GM23248 (cell line): ENCODE measurements around the gene FILIP1L. TPM values are rescaled to one million over a fixed set of nuclear protein-coding genes. Genes with fewer than 3 reads are reported as not detected.
A peak's percentile ranks its signal among the peaks of the same experiment; 100 is the strongest.

Experiments
- DNase-seq: peaks from one replicate; pipeline ENCODE4 v3.0.0-alpha.2; 2015
- H2AFZ ChIP-seq: fragments of 200-600 bp; sonication (generic); 2 replicates; pipeline ENCODE4 v1.6.1; 2016; ENCODE audit warnings: antibody characterized with exemption
- H3F3A ChIP-seq: fragments of 200-600 bp; sonication (generic); 2 replicates; pipeline ENCODE4 v1.6.1; 2016; ENCODE audit warnings: mild to moderate bottlenecking, antibody characterized with exemption, mixed run types; ENCODE audit not compliant: insufficient read depth
- H3K27ac ChIP-seq: fragments of 200-600 bp; sonication (generic); 2 replicates; pipeline ENCODE4 v1.5.1; 2016; ENCODE audit warnings: mild to moderate bottlenecking
- H3K27me3 ChIP-seq: fragments of 200-600 bp; sonication (generic); replicated peaks from 2 replicates; pipeline ENCODE4 v1.6.1; 2016; ENCODE audit warnings: mild to moderate bottlenecking; ENCODE audit not compliant: insufficient read depth
- H3K36me3 ChIP-seq: fragments of 200-600 bp; sonication (generic); 2 replicates; pipeline ENCODE4 v1.6.1; 2016; ENCODE audit warnings: low read depth, mild to moderate bottlenecking
- H3K4me1 ChIP-seq: fragments of 200-600 bp; sonication (generic); 2 replicates; pipeline ENCODE4 v1.6.1; 2016; ENCODE audit warnings: mild to moderate bottlenecking; ENCODE audit not compliant: insufficient read depth
- H3K4me2 ChIP-seq: fragments of 200-600 bp; sonication (generic); one replicate; pipeline ENCODE4 v1.6.1; 2016; ENCODE audit warnings: mild to moderate bottlenecking; ENCODE audit not compliant: unreplicated experiment
- H3K4me3 ChIP-seq: fragments of 200-600 bp; sonication (generic); 2 replicates; pipeline ENCODE4 v1.5.1; 2016; ENCODE audit warnings: mild to moderate bottlenecking
- H3K79me2 ChIP-seq: fragments of 200-600 bp; sonication (generic); 2 replicates; pipeline ENCODE4 v1.6.1; 2016; ENCODE audit warnings: mild to moderate bottlenecking; ENCODE audit not compliant: insufficient read depth
- H3K9ac ChIP-seq: fragments of 200-600 bp; sonication (generic); 2 replicates; pipeline ENCODE4 v1.6.1; 2016; ENCODE audit warnings: mild to moderate bottlenecking
- H3K9me2 ChIP-seq: fragments of 200-600 bp; sonication (generic); 2 replicates; pipeline ENCODE4 v1.6.1; 2016; ENCODE audit warnings: mixed run types, mild to moderate bottlenecking, moderate library complexity; ENCODE audit not compliant: insufficient read depth
- H3K9me3 ChIP-seq: fragments of 200-600 bp; sonication (generic); one replicate; pipeline ENCODE4 v1.6.1; 2017; ENCODE audit warnings: low read depth
- H4K20me1 ChIP-seq: fragments of 200-600 bp; sonication (generic); 2 replicates; pipeline ENCODE4 v1.6.0; 2016; ENCODE audit not compliant: insufficient read depth
- EZH2 ChIP-seq: fragments of 200-600 bp; sonication (generic); IDR thresholded peaks from 2 replicates; pipeline ENCODE4 v1.6.1; 2018; ENCODE audit warnings: antibody characterized with exemption, mild to moderate bottlenecking; ENCODE audit not compliant: insufficient read depth, poor library complexity, severe bottlenecking
- EZH2phosphoT487 ChIP-seq: fragments of 200-600 bp; sonication (generic); IDR thresholded peaks from 2 replicates; pipeline ENCODE4 v1.6.1; 2018; ENCODE audit warnings: antibody characterized with exemption, moderate library complexity, mild to moderate bottlenecking, low read depth; ENCODE audit not compliant: insufficient read depth
- WGBS, 2 experiments: methylation state at CpG; one replicate each; pipeline ENCODE4 v1.1.6; 2015 to 2017; ENCODE audit warnings: low lambda C conversion rate in 2 of 2, low coverage in 1 of 2; ENCODE audit errors: missing lambda C conversion rate in 2 of 2; 5-methylcytosine and 5-hydroxymethylcytosine counted together
- in situ Hi-C: fragments of 300-500 bp; cut with MboI; formaldehyde crosslinking; loops from 2 replicates; pipeline ENCODE4 v1.15.0; 2020
- polyA plus RNA-seq: library from polyadenylated mRNA; unstranded; fragments of >200 nt; fragmentation: Nextera tagmentation; extraction: Ambion mirVana; gene quantifications from 2 replicates; pipeline ENCODE4 v1.2.1, GENCODE V29; 2016
- total RNA-seq: library from RNA; depleted of rRNA; stranded (reverse); fragments of >200 nt; shearing (Covaris generic); gene quantifications from 2 replicates; pipeline ENCODE4 v1.2.3, GENCODE V29; 2014

Gene FILIP1L
- total and polyA plus RNA-seq, 2 experiments from 2014 or later, result 45.0 to 66.3 TPM

DNA sequence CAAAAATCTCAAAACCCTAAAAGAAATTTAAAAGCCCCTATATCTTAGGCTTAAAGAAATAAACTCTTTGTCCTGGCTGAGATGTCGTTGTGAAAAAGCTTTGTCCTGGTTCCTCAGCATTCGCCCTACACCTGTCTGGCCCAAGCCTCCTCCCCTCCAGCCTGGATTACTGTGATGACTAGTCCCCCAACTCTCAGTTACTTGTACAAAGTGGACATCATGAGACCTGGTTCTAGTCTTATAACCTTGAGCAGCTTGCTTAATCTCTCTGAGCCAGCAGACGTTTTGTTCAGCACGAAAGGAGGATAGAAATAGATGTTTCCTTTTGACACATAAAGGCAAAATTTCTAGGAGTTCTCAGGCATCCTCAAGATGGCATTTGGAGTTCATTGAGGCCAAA, 51.6 kb downstream of the FILIP1L start:
- in situ Hi-C loops, result loop anchor here (10.0 kb wide), 1 partner anchor 182 kb away; no protein-coding TSS in a partner anchor
- Histone ChIP-seq H3K4me1 (peaks cover 13% of the 10 kb centered on the region), H3K27me3 (no peaks in the 10 kb centered on the region), H3K9me2 (no peaks in the 10 kb centered on the region), H3K4me3 (no peak overlapping the region), H3K36me3 (no peaks in the 10 kb centered on the region), H4K20me1 (no peaks in the 10 kb centered on the region), H3K9me3 (no peaks in the 10 kb centered on the region), H3F3A (no peaks in the 10 kb centered on the region), H2AFZ (no peak overlapping the region), H3K79me2 (no peaks in the 10 kb centered on the region), H3K4me2 (no peak overlapping the region), H3K27ac (no peak overlapping the region), H3K9ac (no peak overlapping the region)
- no peak for DNase-seq
- WGBS, 2 experiments, result 91 to 92% methylated on average over 4 of the region's 4 CpGs
- TF ChIP-seq EZH2 (no peak), EZH2phosphoT487 (no peak)

DNA sequence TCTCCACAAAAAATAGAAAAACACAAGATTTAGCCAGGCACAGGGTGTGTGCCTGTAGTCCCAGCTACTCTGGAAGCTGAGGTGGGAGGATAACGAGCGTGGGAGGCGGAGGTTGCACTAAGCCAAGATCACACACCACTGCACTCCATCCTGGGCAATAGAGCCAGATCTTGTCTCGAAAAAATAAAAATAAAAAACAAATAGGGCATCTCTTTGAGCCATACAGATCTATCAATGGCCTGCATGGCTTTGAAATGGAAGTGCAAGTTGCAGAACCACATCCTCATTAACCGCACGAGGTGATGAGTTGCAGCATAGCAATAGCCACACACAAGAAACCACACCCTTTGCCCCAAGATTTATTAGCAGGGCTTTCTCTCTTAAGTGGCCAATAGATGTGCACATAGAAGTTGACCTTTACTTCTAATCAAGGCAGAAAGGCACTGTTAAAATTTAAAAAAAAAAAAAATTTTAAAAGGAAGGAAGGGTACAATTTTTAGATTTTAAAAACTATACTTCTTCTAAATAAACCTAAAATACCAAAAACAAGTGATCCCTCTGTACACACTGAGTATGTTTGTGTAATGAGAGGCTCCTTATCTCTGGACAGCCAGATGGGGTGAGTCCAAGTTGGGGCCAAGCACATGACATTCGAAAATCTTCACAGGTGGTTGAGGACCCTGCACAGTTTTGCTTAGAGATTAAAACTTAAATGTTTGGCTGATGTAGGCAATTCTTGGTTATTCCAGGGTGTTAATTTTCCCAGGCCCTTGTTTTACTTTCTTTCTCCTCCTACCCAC, 53.4 kb downstream of the FILIP1L start:
- Histone ChIP-seq H3K4me1 (peaks cover 13% of the 10 kb centered on the region), H4K20me1 (no peaks in the 10 kb centered on the region), H2AFZ (no peak overlapping the region), H3K79me2 (no peaks in the 10 kb centered on the region), H3F3A (no peaks in the 10 kb centered on the region), H3K27ac (no peak overlapping the region), H3K9ac (no peak overlapping the region), H3K27me3 (no peaks in the 10 kb centered on the region), H3K9me3 (no peaks in the 10 kb centered on the region), H3K4me2 (no peak overlapping the region), H3K4me3 (no peak overlapping the region), H3K9me2 (no peaks in the 10 kb centered on the region), H3K36me3 (no peaks in the 10 kb centered on the region)
- whole genome bisulfite sequencing, 2 experiments, result 81 to 85% methylated on average over 7 of the region's 7 CpGs
- no peak for DNase-seq
- in situ Hi-C loops, result loop anchor here (10.0 kb wide), 1 partner anchor 184 kb away; no protein-coding TSS in a partner anchor
- TF ChIP-seq EZH2phosphoT487, result no peak
- no peak for TF ChIP-seq EZH2

GRCh38 chr3:100059472-100059871, 54.8 kb downstream of the FILIP1L start:
- no peak overlapping the region for H3K27ac ChIP-seq
- no peaks in the 10 kb centered on the region for H3K9me2 ChIP-seq
- H3K4me2 ChIP-seq, result no peak overlapping the region
- WGBS, 2 experiments, result 94 to 96% methylated on average over 3 of the region's 3 CpGs
- H4K20me1 ChIP-seq, result no peaks in the 10 kb centered on the region
- in situ Hi-C loops, result no loop called here
- H3K9ac ChIP-seq, result no peak overlapping the region
- H2AFZ ChIP-seq, result no peak overlapping the region
- H3K27me3 ChIP-seq, result no peaks in the 10 kb centered on the region
- peaks cover 11% of the 10 kb centered on the region for H3K4me1 ChIP-seq
- H3K9me3 ChIP-seq, result no peaks in the 10 kb centered on the region
- no peaks in the 10 kb centered on the region for H3F3A ChIP-seq
- H3K79me2 ChIP-seq, result no peaks in the 10 kb centered on the region
- TF ChIP-seq EZH2, result no peak
- TF ChIP-seq EZH2phosphoT487, result no peak
- H3K36me3 ChIP-seq, result no peaks in the 10 kb centered on the region
- no peak overlapping the region for H3K4me3 ChIP-seq
- DNase-seq, result no peak

DNA sequence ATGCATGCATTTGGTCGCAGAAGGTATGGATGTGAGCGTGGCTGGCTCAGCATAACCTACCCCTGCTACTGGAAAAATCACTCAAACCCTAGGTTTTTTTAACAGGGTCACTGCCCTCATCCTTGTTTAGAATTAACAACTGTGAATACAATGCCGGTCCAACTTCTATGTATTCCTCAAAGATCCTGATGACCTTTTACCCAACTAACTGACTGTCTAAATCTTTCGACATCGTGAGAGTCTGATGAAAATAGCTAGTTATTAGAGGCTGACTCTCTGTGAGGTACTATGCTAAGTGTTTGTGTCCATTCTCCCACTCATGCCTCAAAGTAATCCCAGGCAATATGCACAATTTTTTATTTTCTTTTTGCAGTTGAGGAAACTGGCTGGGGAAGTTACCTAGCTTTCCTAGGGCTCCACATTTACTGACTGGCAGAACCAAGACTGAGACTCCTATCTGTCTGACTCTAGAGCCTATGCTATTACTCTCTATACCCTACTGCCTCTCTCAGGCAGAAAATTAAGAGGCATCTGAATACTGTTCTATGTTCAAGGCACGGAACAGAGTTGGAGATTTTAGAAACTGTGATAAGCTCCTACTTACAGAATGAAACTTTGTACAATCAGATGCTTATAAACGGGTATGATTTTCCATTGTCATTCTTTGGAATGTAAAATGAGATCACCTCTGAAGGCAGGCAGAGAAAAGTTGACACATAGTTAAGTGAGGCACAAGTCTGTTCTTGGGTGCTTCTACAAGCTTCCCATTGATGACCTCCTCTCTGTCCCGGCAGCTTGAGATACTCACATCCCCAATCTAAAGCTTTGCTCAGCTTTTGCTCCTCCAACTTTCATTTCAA, 56.4 kb downstream of the FILIP1L start:
- H3F3A ChIP-seq, result no peaks in the 10 kb centered on the region
- H3K27ac ChIP-seq, result no peak overlapping the region
- no peak overlapping the region for H3K4me3 ChIP-seq
- no peaks in the 10 kb centered on the region for H3K27me3 ChIP-seq
- H3K4me1 ChIP-seq, result no peaks in the 10 kb centered on the region
- H3K9ac ChIP-seq, result no peak overlapping the region
- H3K9me2 ChIP-seq, result no peaks in the 10 kb centered on the region
- 81 to 83% methylated on average over 8 of the region's 8 CpGs for WGBS, 2 experiments
- peak; percentile 57 for DNase-seq
- H3K79me2 ChIP-seq, result no peaks in the 10 kb centered on the region
- H3K36me3 ChIP-seq, result no peaks in the 10 kb centered on the region
- TF ChIP-seq EZH2, result no peak
- TF ChIP-seq EZH2phosphoT487, result no peak
- in situ Hi-C loops, result no loop called here
- H3K4me2 ChIP-seq, result no peak overlapping the region
- H4K20me1 ChIP-seq, result no peaks in the 10 kb centered on the region
- no peaks in the 10 kb centered on the region for H3K9me3 ChIP-seq
- H2AFZ ChIP-seq, result no peak overlapping the region
